Endothelial cell of umbilical vein (primary cell): ENCODE data around the gene PUS10. TPM values are rescaled to one million over a fixed set of nuclear protein-coding genes. Genes with fewer than 3 reads are reported as not detected.

Experiments used
- BruUV-seq: library from RNA; stranded (reverse); fragments of 400-500 nt; replicated peaks from 2 replicates; lab custom pipeline; 2021; lab: Mats Ljungman, UMichigan
- CTCF ChIA-PET: fragments of 300-600, 350-600 bp; sonication (Branson Sonifier 250); formaldehyde crosslinking; loops from one replicate; lab custom pipeline; 2021; ENCODE audit warnings: antibody characterized with exemption, inconsistent platforms; lab: Charles Lee
- POLR2A ChIA-PET: fragments of 300-600, 350-600 bp; sonication (Branson Sonifier 250); formaldehyde crosslinking; loops from one replicate; lab custom pipeline; 2021; ENCODE audit warnings: antibody characterized with exemption, inconsistent platforms; lab: Charles Lee
- DNase-seq: peaks from one replicate; pipeline ENCODE4 v3.0.0-alpha.2; 2011; ENCODE audit warnings: low read depth, low spot score
- FAIRE-seq: peaks from 2 replicates; lab custom pipeline; 2011; peaks lifted over from hg19 to GRCh38; lab: Jason Lieb, UNC
- H2AFZ ChIP-seq: 2 replicates; pipeline ENCODE4 v1.6.0; 2012; ENCODE audit warnings: low read depth, low read length, control low read depth, inconsistent platforms
- H3K27ac ChIP-seq: 2 replicates; pipeline ENCODE4 v1.5.1; 2011; ENCODE audit warnings: low read depth, mild to moderate bottlenecking, control low read depth, low read length, moderate library complexity; ENCODE audit not compliant: insufficient read depth
- H3K27me3 ChIP-seq, 2 experiments: 2 replicates each; pipeline versions ENCODE4 v1.6.0 to v1.6.1; 2011; ENCODE audit warnings: low read length in 2 of 2, mixed read lengths in 1 of 2; ENCODE audit not compliant: control insufficient read depth in 2 of 2, insufficient read depth in 2 of 2
- H3K36me3 ChIP-seq, 2 experiments: 2 replicates in 1 of 2; 3 replicates in 1 of 2; pipeline ENCODE4 v1.5.1; 2011; ENCODE audit warnings: low read length in 2 of 2, mild to moderate bottlenecking in 1 of 2, moderate library complexity in 1 of 2; ENCODE audit not compliant: control insufficient read depth in 2 of 2, insufficient read depth in 2 of 2; ENCODE audit errors: extremely low read depth in 1 of 2
- H3K4me1 ChIP-seq: 3 replicates; pipeline ENCODE4 v1.5.1; 2011; ENCODE audit warnings: mild to moderate bottlenecking, low read length; ENCODE audit not compliant: control insufficient read depth, insufficient read depth; ENCODE audit errors: extremely low read depth
- H3K4me2 ChIP-seq: 2 replicates; pipeline ENCODE4 v1.6.1; 2011; ENCODE audit warnings: low read length, control low read depth, mixed read lengths; ENCODE audit not compliant: insufficient read depth
- H3K4me3 ChIP-seq, 3 experiments: fragments of 200-600 bp in 1 of 3; sonication (generic), shearing (Covaris generic) in 1 of 3; replicated peaks in 1 of 3; 2 replicates each; pipeline ENCODE4 v1.5.1; 2011 to 2016; ENCODE audit warnings: control low read depth in 3 of 3, low read length in 3 of 3, mild to moderate bottlenecking in 2 of 3, inconsistent platforms in 1 of 3, low read depth in 1 of 3, moderate library complexity in 1 of 3; ENCODE audit not compliant: insufficient read depth in 1 of 3
- H3K79me2 ChIP-seq: 2 replicates; pipeline ENCODE4 v1.6.0; 2012; ENCODE audit warnings: low read length, inconsistent platforms; ENCODE audit not compliant: control insufficient read depth, insufficient read depth
- H3K9ac ChIP-seq: replicated peaks from 2 replicates; pipeline ENCODE3; 2011; ENCODE audit warnings: low read length, control low read depth; ENCODE audit not compliant: insufficient read depth; ENCODE audit errors: extremely low read depth
- H3K9me1 ChIP-seq: replicated peaks from 3 replicates; pipeline ENCODE4 v1.6.0; 2011; ENCODE audit warnings: mild to moderate bottlenecking, low read length; ENCODE audit not compliant: control insufficient read depth, insufficient read depth; ENCODE audit errors: extremely low read depth
- H3K9me3 ChIP-seq: replicated peaks from 2 replicates; pipeline ENCODE4 v1.5.1; 2012; ENCODE audit warnings: low read length, inconsistent platforms; ENCODE audit not compliant: control insufficient read depth, insufficient read depth
- H4K20me1 ChIP-seq: replicated peaks from 2 replicates; pipeline ENCODE3; 2011; ENCODE audit warnings: mild to moderate bottlenecking, low read length; ENCODE audit not compliant: control insufficient read depth, insufficient read depth; ENCODE audit errors: extremely low read depth
- EZH2 ChIP-seq: IDR thresholded peaks from 2 replicates; pipeline ENCODE4 v1.6.1; 2012; ENCODE audit warnings: borderline replicate concordance, low read depth, mild to moderate bottlenecking, moderate library complexity, low read length, inconsistent platforms; ENCODE audit not compliant: severe bottlenecking
- FOS ChIP-seq: IDR thresholded peaks from 2 replicates; pipeline ENCODE4 v1.6.1; 2011; ENCODE audit warnings: mild to moderate bottlenecking, low read length, moderate library complexity, borderline replicate concordance; ENCODE audit not compliant: insufficient read depth
- GATA2 ChIP-seq: IDR thresholded peaks from 2 replicates; pipeline ENCODE4 v1.7.0; 2011; ENCODE audit warnings: low read depth, mild to moderate bottlenecking, moderate library complexity, mixed read lengths, low read length; ENCODE audit not compliant: insufficient read length, insufficient read depth
- JUN ChIP-seq: IDR thresholded peaks from 2 replicates; pipeline ENCODE4 v1.6.1; 2011; ENCODE audit warnings: borderline replicate concordance, low read depth; ENCODE audit not compliant: insufficient read length, insufficient read depth
- MYC ChIP-seq: IDR thresholded peaks from one replicate; pipeline ENCODE4 v1.6.1; 2011; ENCODE audit warnings: mild to moderate bottlenecking, low read depth, low read length
- POLR2A ChIP-seq: IDR thresholded peaks from 2 replicates; pipeline ENCODE4 v1.6.1; 2012; ENCODE audit warnings: low read depth, mild to moderate bottlenecking, control low read depth, low read length
- POLR2AphosphoS5 ChIP-seq: IDR thresholded peaks from 2 replicates; pipeline ENCODE4 v1.6.1; 2012; ENCODE audit warnings: low read depth, mild to moderate bottlenecking, control low read depth, low read length, moderate library complexity; ENCODE audit not compliant: insufficient read depth
- dilution Hi-C: fragments of 300-500 bp; cut with MboI; formaldehyde crosslinking; loops from one replicate; pipeline ENCODE4 v1.15.0; 2019; ENCODE audit warnings: low sequenced_read_pairs; ENCODE audit not compliant: extremely low pct_ligation_motif_present
- intact Hi-C: fragments of 100-400 bp; cut with micrococcal nuclease; formaldehyde crosslinking; loops from one replicate; pipeline ENCODE4 v1.10.0; 2022
- polyA plus RNA-seq, 4 experiments: library from polyadenylated mRNA; depleted of rRNA in 3 of 4; stranded (reverse) in 3 of 4; unstranded in 1 of 4; fragments of >200 nt; gene quantifications; 2 replicates each; pipeline versions ENCODE4 v1.2.1 to v1.2.3, GENCODE V29; 2011 to 2012; ENCODE audit warnings: missing spikeins in 1 of 4
- total RNA-seq: library from RNA; stranded (reverse); gene quantifications from 2 replicates; pipeline ENCODE4 v1.2.3, GENCODE V29; 2021
- TF ChIP-seq, protein P1 (sequence below): IDR thresholded peaks from 2 replicates; pipeline ENCODE4 v1.6.1; 2011; ENCODE audit not compliant: insufficient read depth, insufficient read length
- TF ChIP-seq, protein P2 (sequence below), 2 donors: IDR thresholded peaks; 1 replicate in 1 of 2; 2 replicates in 1 of 2; pipeline ENCODE4 v1.5.1; 2011; ENCODE audit warnings: low read length in 2 of 2, mild to moderate bottlenecking in 2 of 2, moderate library complexity in 2 of 2, control low read depth in 1 of 2, inconsistent platforms in 1 of 2, low read depth in 1 of 2; ENCODE audit not compliant: insufficient read depth in 1 of 2; ENCODE audit errors: extremely low read depth in 1 of 2

The PUS10 gene
- total and polyA plus RNA-seq, 2 donors (not counting 3 experiments of a cell fraction or from before 2014, with no cell fraction given), result 3.7 to 10.3 TPM

DNA sequence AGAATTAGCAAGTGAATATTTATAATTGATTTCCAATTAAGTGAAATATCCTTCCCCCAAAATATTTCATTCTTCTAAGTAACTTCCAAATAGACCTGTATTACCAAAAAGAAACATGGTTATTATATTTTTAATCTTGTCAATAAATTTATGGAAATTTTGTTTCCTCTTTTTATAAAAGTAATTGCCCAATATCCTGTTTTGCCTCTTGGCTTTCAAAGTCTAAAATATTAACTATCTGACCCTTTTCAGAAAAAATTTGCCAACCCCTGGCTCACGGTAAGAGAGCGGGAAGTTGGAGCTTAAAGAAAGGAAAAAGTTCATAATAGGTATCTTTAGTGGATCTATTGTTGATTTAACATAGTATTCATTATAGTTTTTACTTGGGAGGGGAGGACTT, 27.2 kb upstream of the PUS10 start:
- POLR2A ChIA-PET, result no interaction called here
- H3K9me1 ChIP-seq, result no peaks in the 10 kb centered on the region
- no peak overlapping the region for H3K4me2 ChIP-seq
- H3K9me3 ChIP-seq, result no peaks in the 10 kb centered on the region
- dilution Hi-C loops, result no loop called here
- no peak for FAIRE-seq
- no peak overlapping the region for H3K9ac ChIP-seq
- intact Hi-C loops, result no loop called here
- peaks cover 0 to 3% of the 10 kb centered on the region in 2 experiments for H3K36me3 ChIP-seq
- TF ChIP-seq MYC (no peak), JUN (no peak), FOS (no peak), EZH2 (no peak), GATA2 (no peak), POLR2AphosphoS5 (no peak), POLR2A (no peak)
- TF ChIP-seq, protein P1, sequence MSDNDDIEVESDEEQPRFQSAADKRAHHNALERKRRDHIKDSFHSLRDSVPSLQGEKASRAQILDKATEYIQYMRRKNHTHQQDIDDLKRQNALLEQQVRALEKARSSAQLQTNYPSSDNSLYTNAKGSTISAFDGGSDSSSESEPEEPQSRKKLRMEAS, result no peak
- TF ChIP-seq, protein P2, sequence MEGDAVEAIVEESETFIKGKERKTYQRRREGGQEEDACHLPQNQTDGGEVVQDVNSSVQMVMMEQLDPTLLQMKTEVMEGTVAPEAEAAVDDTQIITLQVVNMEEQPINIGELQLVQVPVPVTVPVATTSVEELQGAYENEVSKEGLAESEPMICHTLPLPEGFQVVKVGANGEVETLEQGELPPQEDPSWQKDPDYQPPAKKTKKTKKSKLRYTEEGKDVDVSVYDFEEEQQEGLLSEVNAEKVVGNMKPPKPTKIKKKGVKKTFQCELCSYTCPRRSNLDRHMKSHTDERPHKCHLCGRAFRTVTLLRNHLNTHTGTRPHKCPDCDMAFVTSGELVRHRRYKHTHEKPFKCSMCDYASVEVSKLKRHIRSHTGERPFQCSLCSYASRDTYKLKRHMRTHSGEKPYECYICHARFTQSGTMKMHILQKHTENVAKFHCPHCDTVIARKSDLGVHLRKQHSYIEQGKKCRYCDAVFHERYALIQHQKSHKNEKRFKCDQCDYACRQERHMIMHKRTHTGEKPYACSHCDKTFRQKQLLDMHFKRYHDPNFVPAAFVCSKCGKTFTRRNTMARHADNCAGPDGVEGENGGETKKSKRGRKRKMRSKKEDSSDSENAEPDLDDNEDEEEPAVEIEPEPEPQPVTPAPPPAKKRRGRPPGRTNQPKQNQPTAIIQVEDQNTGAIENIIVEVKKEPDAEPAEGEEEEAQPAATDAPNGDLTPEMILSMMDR (IDR thresholded peaks at IDR 0.05; ENCODE audit: extremely low read depth in 1 of 2, insufficient read depth in 1 of 2, low read depth in 1 of 2, low read length in 2 of 2), result no peak
- BruUV-seq, result no TSS peak
- CTCF ChIA-PET, result no interaction called here
- peaks cover 2% of the 10 kb centered on the region for H3K79me2 ChIP-seq
- no peaks in the 10 kb centered on the region for H3K27me3 ChIP-seq
- DNase-seq, result no peak
- H4K20me1 ChIP-seq, result no peaks in the 10 kb centered on the region
- H3K4me3 ChIP-seq, result no peak overlapping the region
- no peak overlapping the region for H2AFZ ChIP-seq
- no peak overlapping the region for H3K27ac ChIP-seq
- H3K4me1 ChIP-seq, result no peaks in the 10 kb centered on the region
